ENCODE measurements around the gene SARS2.
"Not testable (repeated sequence)": the region's sequence is repeated elsewhere in the genome, so short reads cannot be mapped to it uniquely, and the experiment has no call there.

Gene SARS2

DNA sequence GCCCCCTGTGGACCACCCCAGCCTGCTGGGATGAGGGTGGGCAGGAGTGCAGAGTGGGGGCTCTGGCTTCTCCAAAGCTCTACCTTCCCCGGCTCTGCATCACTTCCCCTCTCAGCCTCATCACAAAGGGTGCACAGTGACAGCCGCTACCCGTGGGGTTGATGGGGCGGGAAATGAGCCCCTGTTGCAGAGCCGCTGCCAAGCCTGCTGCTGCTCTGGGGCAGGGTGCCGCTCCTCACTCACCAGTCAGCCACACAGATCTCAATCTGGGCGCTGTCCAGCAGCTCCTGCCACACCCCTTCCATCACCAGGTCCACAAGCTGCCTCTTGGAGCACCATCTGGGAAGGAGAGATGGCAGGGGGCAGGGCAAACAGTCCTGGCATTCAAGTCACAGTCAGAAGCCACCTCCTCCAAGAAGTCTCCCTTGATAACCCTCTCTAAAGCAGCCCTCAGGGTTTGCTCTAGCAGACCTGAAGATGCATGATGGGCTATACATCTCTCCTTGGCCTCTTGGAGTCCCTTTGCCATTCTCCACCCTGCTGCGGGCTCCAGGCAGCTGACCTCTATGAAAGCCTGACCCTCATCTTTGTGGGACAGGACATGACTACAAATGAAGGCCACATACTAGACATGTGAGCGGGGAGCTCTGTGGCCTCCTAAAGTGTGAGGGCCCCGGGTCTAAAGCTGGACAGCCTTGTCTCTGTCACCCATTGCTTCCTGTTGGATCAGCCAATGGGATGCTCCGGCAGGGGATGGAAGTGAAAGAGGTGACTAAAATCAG lies 15.9 kb upstream of the SARS2 start:
- DNase-seq (ENCODE audit: low read depth), result no peak

GRCh38 chr19:38945562-38946228 lies 15.1 kb upstream of the SARS2 start:
- no peak for DNase-seq (ENCODE audit: low read depth)

DNA sequence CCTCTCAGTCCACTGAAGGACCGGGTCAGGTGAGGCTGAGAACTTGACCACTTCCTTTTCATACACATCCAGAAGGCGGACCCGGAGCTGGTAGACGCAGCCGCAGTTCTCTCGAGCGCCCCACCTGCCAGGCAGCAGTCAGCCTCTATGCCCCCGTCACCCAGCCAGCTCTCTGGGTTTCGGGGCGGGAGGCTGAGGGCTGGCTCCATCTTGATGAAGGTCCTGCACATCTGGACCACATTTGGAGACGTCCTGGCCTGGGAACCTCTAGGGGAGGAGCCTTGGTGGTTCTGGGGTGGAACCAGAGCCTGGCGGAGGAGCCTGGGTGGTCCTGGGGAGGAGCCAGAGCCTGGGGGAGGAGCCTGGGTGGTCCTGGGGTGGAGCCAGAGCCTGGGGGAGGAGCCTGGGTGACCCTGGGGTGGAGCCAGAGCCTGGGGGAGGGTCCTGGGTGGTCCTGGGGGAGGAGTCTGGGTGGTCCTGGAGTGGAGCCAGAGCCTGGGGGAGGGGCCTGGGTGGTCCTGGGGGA lies 14.5 kb upstream of the SARS2 start:
- DNase-seq (ENCODE audit: low read depth), result no peak

DNA sequence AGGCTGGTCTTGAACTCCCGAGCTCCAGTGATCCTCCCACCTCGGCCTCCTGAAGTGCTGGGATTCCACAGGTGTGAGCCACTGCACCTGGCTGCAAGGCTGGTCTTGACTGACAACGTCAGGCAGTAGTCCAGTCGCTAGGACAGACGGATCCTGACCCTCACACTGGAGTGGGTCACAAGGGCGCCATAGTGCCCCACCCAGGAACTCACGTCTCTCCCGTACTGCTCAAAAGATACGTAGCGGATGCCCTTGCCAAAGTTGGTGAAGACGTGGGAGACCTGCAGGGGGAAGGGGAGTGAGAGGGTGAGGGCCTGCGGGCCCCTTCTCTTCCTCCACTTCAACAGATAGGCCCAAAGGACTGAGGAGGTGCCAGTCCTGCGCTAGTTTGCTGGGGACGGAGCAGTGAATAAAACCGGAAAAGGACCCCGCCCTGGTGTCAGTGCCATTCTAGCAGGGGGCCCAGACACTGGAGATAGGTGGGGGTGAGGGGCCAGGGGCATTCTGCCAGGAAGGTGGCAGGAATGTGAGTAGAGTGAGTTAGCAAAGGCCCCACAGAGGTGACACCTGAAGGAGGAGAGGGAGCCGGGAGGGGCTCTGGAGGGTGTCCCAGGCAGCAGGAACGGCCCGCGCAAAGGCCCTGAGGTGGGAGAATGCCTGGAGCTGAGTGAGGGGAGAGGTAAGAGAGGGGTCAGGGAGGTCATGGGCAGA lies 12.1 kb upstream of the SARS2 start:
- no peak for DNase-seq (ENCODE audit: low read depth)

DNA sequence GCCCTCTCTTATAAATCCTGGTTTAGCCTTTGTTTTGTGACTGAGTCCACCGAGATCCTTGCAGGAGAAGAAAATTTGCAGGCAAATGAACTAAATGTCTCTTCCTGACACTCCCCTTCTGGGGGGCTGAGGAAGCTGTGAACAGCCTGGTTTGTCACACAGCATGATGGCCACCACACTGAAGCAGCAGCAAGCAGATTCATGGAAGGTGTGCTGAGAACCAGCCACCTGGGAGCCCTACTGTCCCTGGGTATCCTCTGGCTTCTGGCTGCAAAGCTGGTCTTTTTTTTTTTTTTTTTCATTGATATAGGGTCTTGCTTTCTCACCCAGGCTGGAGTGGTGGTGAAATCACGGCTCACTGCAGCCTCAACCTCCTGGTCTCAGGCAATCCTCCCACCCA lies 11.4 kb upstream of the SARS2 start:
- DNase-seq (ENCODE audit: low read depth), result no peak

- DNase-seq (ENCODE audit: low read depth), result not testable (repeated sequence)
Measured at GRCh38 chr19:38941466-38941865, 10.9 kb upstream of the SARS2 start.

- DNase-seq (ENCODE audit: low read depth), result no peak
Measured at GRCh38 chr19:38939957-38940356, 9.4 kb upstream of the SARS2 start.

DNA sequence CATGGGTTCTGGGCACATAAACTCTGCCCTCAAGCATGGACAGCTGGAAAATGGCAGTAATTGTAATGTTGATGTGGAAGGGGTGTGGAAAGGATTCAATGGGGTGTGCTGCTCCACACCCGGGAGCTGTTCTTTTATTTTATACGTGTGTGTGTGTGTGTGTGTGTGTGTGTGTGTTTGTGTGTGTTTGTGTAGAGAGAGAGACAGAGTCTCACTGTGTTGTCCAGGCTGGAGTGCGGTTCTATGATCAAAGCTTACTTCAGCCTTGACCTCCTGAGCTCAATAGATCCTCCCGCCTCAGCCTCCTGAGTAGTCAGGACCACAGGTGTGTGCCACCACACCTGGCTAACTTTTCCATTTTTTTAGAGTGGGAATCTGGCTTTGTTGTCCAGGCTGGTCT lies 3.0 kb upstream of the SARS2 start:
- DNase-seq (ENCODE audit: low read depth), result no peak

GRCh38 chr19:38932425-38933179 lies 2.0 kb upstream of the SARS2 start:
- no peak for DNase-seq (ENCODE audit: low read depth)

DNA sequence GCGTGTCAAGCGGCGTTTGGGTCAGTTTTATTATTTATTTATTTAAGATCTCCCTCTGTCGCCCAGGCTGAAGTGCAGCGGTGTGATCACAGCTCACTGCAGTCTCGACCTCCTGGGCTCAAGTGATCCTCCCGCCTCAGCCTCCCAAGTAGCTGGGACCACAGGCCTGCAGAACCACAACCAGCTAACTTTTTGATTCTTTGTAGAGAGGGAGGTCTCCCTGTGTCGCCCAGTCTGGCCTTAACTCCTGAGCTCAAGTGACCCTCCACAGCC lies 894 bp upstream of the SARS2 start:
- DNase-seq (ENCODE audit: low read depth), result no peak

- peak; percentile 94 for DNase-seq (ENCODE audit: low read depth)
Measured at GRCh38 chr19:38930776-38931520, 385 bp upstream of the SARS2 start, which contains the start of gene MRPS12. MRPS12 (plus strand) TSS chr19:38930944; CDS start chr19:38931295, 351 bp downstream.

DNA sequence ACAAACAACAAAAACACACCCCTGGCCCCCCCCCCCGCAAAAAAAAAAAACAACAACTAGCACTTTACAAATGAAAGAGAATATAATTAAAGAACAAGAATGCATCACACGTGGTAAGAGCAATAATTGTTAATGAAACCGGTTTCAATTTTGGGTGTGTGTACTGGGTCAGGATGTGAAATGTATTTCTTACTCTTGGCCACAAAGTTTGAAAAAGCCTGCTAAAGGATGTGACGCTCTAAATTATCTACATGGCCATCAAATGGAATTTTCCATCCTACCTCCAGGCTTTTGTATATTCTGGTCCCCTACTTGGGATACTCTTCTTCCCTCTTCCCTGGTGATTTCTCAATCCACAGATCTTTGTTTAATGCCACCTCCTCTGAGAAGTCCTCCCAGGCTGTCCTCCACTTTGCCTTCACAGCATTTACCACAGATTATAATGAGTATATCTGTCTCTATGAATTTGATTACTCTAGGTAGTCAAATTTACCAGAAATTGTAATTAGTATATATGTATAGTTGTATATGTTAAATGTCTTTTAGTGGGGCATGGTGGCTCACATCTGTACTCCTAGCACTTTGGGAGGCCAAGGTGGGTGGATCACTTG lies 2.1 kb downstream of the SARS2 start:
- DNase-seq (ENCODE audit: low read depth), result no peak

DNA sequence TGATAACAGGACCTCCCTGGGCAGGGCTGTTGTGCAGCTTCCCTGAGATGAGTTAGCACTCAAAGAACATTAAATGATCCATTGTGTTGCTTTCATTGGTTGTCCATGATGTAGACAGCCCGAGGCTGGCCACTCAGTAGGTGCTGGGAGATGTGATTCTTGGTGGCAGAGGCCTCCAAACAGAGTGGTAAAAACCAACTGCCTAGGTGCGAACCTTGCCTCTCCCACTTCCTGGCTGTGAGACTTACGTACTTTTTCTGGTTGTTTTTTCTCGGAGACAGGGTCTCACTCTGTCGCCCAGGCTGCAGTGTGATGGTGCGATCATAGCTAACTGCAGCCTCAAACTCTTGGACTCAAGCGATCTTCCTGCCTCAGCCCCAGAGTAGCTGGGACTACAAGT lies 6.2 kb downstream of the SARS2 start:
- DNase-seq (ENCODE audit: low read depth), result no peak

DNA sequence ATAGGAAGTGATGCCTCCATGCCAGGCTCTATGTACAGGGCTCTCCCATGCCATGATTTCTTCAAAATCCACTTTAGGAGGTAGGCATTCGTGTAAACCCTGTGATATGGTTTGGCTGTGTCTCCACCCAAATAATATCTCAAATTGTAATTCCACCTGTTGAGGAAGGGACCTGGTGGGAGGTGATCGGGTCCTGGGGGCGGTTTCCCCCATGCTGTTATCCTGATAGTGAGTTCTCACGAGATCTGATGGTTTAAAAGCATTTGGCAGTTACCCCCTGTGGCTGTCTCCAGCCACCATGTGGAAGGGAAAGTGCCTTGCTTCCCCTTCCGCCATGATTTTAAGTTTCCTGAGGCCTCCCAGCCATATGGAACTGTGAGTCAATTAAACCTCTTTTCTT lies 8.1 kb downstream of the SARS2 start:
- no peak for DNase-seq (ENCODE audit: low read depth)

DNA sequence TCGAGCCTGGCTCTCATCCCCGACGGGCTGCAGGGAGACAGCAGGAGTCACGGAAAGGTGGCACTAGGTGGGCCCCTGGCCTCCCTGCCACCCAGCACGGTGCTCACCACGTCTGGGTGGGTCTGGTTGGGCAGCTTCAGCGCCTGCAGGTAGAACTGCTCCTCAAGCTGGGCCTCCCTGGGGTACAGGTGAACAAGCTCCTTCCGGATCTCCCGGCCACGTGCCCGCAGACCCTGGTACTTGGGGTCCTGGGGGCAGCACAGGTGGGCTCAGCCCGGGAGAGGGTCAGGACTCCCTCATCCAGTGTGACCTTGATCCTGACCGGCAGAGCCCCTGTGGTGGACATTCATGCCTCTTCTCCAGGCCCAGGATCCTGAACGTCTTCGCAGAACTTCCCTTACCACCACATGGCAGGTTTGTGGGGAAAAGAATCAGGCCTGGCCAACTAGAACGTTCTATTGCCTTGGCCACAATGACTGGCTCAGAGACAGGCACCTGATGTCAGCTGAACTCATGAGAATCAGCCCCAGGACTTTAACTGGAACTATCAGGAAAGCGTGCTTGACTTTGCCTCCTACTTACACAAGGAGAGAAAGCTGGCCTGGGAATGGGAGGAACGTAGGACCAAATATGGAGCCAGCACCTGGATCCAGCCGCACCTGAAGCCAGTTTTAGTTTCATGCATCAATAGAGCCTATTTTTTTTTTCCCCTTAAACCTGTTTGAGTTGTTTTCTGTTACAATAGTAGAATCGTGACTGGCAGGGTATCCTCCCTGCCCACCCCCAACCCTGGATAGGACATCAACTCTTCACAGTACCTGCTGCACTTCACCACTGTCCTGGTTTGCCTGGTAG lies 8.9 kb downstream of the SARS2 start:
- DNase-seq (ENCODE audit: low read depth), result no peak

GRCh38 chr19:38920602-38921419 lies 9.8 kb downstream of the SARS2 start:
- no peak for DNase-seq (ENCODE audit: low read depth)

DNA sequence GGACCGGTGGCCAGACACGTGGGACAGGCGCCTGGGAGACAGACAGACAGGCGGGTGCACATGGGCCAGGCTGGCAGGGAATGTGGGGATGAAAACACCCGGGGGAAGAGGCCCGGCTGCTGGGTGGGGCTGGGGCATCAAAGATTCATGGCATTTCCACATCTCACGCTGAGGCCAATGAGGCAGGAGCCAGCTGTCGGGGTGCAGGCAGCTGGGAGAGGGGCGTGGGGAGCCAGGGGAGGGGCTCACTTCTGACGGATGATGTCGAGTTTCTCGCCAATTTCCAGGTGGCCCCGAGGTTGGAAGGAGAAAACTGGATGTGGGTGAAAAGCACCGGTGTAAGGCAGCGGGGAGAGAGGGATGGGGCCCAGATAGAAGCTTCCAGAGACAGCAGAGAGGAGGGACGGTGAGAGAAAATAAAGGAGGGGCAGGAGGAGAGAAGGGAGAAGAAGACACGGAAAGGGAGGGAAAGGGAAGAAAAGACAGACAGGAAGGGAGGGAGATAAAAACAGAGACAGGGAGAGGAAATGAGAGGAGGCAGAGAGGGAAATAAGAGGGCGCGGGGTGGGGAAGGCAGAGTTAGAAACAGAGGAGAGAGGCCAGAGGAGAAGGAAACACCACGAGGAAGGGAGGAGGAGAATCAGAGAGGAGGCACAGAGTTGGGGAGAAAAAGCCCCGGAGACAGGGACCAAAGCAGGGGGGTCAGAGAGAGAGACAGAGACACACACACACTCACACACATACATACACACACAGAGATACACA lies 10.5 kb downstream of the SARS2 start:
- no peak for DNase-seq (ENCODE audit: low read depth)

- no peak for DNase-seq (ENCODE audit: low read depth)
Measured at GRCh38 chr19:38918526-38918925, 12.0 kb downstream of the SARS2 start.

Measured in activated T-cell treated with anti-CD3 and anti-CD28 coated beads for 1 hour (primary cell).